B cell (primary cell): ENCODE measurements around the gene ZNF787. TPM values are rescaled to one million over a fixed set of nuclear protein-coding genes. Genes with fewer than 3 reads are reported as not detected.

Experiments
- ATAC-seq: fragments of 200-7000 bp; cut with Tn5 transposase; one replicate; pipeline ENCODE4 v1.10.0; 2021; ENCODE audit warnings: low read depth, mild to moderate bottlenecking, moderate number of reproducible peaks, moderate library complexity
- CTCF ChIA-PET: fragments of 350-600 bp; sonication (Branson Sonifier 250); formaldehyde crosslinking; loops from one replicate; lab custom pipeline; 2021; ENCODE audit warnings: antibody characterized with exemption, inconsistent platforms; lab: Charles Lee
- POLR2A ChIA-PET: fragments of 350-600 bp; sonication (Branson Sonifier 250); formaldehyde crosslinking; loops from one replicate; lab custom pipeline; 2021; ENCODE audit warnings: antibody characterized with exemption; lab: Charles Lee
- DNase-seq: peaks from one replicate; pipeline ENCODE4 v3.0.0; 2013
- H2AFZ ChIP-seq: 2 replicates; pipeline ENCODE4 v1.6.1; 2012; ENCODE audit warnings: mild to moderate bottlenecking, low read depth, low read length; ENCODE audit not compliant: insufficient read depth, poor library complexity, severe bottlenecking
- H3K27ac ChIP-seq, 2 donors: 1 replicate in 1 of 2; 2 replicates in 1 of 2; pipeline ENCODE4 v1.5.1; 2012 to 2013; ENCODE audit warnings: low read length in 2 of 2, mild to moderate bottlenecking in 2 of 2, moderate library complexity in 1 of 2
- H3K27me3 ChIP-seq, 4 experiments: fragments of 200-600 bp in 1 of 4; sonication (generic) in 1 of 4; replicated peaks in 1 of 4; 1 replicate in 2 of 4; 2 replicates in 2 of 4; pipeline versions ENCODE4 v1.6.1 to v1.7.0; 2013 to 2016; ENCODE audit warnings: low read length in 3 of 4, mild to moderate bottlenecking in 2 of 4, mixed read lengths in 1 of 4, moderate library complexity in 1 of 4; ENCODE audit not compliant: insufficient read depth in 4 of 4, control insufficient read depth in 3 of 4; ENCODE audit errors: control extremely low read depth in 1 of 4
- H3K36me3 ChIP-seq, 2 experiments: replicated peaks in 1 of 2; 1 replicate in 1 of 2; 2 replicates in 1 of 2; pipeline versions ENCODE4 v1.6.1 to v1.7.1; 2013; ENCODE audit warnings: low read length in 1 of 2; ENCODE audit not compliant: insufficient read depth in 2 of 2, control insufficient read depth in 1 of 2; ENCODE audit errors: control extremely low read depth in 1 of 2, extremely low read depth in 1 of 2
- H3K4me1 ChIP-seq, 2 donors: fragments of 200-600 bp in 1 of 2; sonication (generic) in 1 of 2; 1 replicate in 1 of 2; 2 replicates in 1 of 2; pipeline versions ENCODE4 v1.5.1 to v1.6.1; 2013 to 2017; ENCODE audit warnings: low read length in 2 of 2; ENCODE audit not compliant: control insufficient read depth in 2 of 2, insufficient read depth in 2 of 2
- H3K4me2 ChIP-seq: replicated peaks from 2 replicates; pipeline ENCODE3; 2012; ENCODE audit warnings: mild to moderate bottlenecking, low read depth, low read length; ENCODE audit not compliant: poor library complexity, severe bottlenecking
- H3K4me3 ChIP-seq, 5 experiments: fragments of 200-600 bp in 1 of 5; sonication (generic) in 1 of 5; 1 replicate in 3 of 5; 2 replicates in 2 of 5; pipeline versions ENCODE4 v1.5.1 to v1.7.0; 2011 to 2016; ENCODE audit warnings: low read length in 4 of 5, mild to moderate bottlenecking in 4 of 5, low read depth in 2 of 5, control low read depth in 1 of 5, moderate library complexity in 1 of 5; ENCODE audit not compliant: insufficient read depth in 1 of 5; ENCODE audit errors: control extremely low read depth in 1 of 5, extremely low read depth in 1 of 5
- H3K79me2 ChIP-seq: fragments of 200-600 bp; sonication (generic); one replicate; pipeline ENCODE4 v1.6.0; 2016; ENCODE audit warnings: low read length; ENCODE audit not compliant: control insufficient read depth, insufficient read depth
- H3K9ac ChIP-seq: fragments of 200-600 bp; sonication (generic); 2 replicates; pipeline ENCODE4 v1.6.1; 2017; ENCODE audit warnings: mild to moderate bottlenecking, low read length, moderate library complexity
- H3K9me3 ChIP-seq, 3 donors: one replicate each; pipeline versions ENCODE4 v1.6.1 to v1.7.1; 2013; ENCODE audit warnings: low read length in 2 of 3; ENCODE audit not compliant: control insufficient read depth in 2 of 3, insufficient read depth in 1 of 3; ENCODE audit errors: control extremely low read depth in 1 of 3
- H4K20me1 ChIP-seq: 2 replicates; pipeline ENCODE4 v1.6.0; 2012; ENCODE audit warnings: mild to moderate bottlenecking, low read length; ENCODE audit not compliant: insufficient read depth, control insufficient read depth, poor library complexity, severe bottlenecking
- H3K27ac Mint-ChIP-seq: one replicate; pipeline ENCODE4 v1.8.0; 2021; ENCODE audit warnings: mixed read lengths
- H3K27me3 Mint-ChIP-seq: one replicate; pipeline ENCODE4 v1.8.0; 2021; ENCODE audit warnings: mixed read lengths
- H3K4me1 Mint-ChIP-seq: one replicate; pipeline ENCODE4 v1.8.0; 2021; ENCODE audit warnings: mixed read lengths
- H3K4me3 Mint-ChIP-seq: one replicate; pipeline ENCODE4 v1.8.0; 2021; ENCODE audit warnings: mixed read lengths
- H3K9me3 Mint-ChIP-seq: one replicate; pipeline ENCODE4 v1.8.0; 2022; ENCODE audit warnings: mixed read lengths; ENCODE audit not compliant: insufficient read depth
- EZH2 ChIP-seq: IDR thresholded peaks from 2 replicates; pipeline ENCODE4 v1.6.1; 2012; ENCODE audit warnings: borderline replicate concordance, low read depth, mild to moderate bottlenecking, moderate library complexity, low read length; ENCODE audit not compliant: insufficient read depth, poor library complexity, severe bottlenecking
- WGBS: methylation state at CpG from one replicate; pipeline ENCODE4 v1.1.5; 2013; ENCODE audit warnings: missing lambda C conversion rate; ENCODE audit not compliant: insufficient coverage; 5-methylcytosine and 5-hydroxymethylcytosine counted together
- intact Hi-C: fragments of 100-400 bp; cut with micrococcal nuclease; formaldehyde crosslinking; loops from one replicate; pipeline ENCODE4 v1.10.0; 2022
- polyA plus RNA-seq: library from polyadenylated mRNA; depleted of rRNA; stranded (reverse); fragments of >200 nt; gene quantifications from 2 replicates; pipeline ENCODE4 v1.2.3, GENCODE V29; 2012
- total RNA-seq, 2 donors: library from RNA; stranded (reverse); fragments of 120-200 nt in 1 of 2; gene quantifications; 1 replicate in 1 of 2; 2 replicates in 1 of 2; pipeline versions ENCODE4 v1.2.3 to v1.2.4, GENCODE V29; 2013 to 2022
- TF ChIP-seq, protein P1 (sequence below): fragments of 200-600 bp; IDR thresholded peaks from one replicate; pipeline ENCODE4 v1.8.0; 2022; ENCODE audit warnings: antibody characterized with exemption, mild to moderate bottlenecking

Gene ZNF787
- total and polyA plus RNA-seq, 2 donors (not counting 1 experiment from before 2014, with no cell fraction given) = 19.6 to 47.9 TPM

DNA sequence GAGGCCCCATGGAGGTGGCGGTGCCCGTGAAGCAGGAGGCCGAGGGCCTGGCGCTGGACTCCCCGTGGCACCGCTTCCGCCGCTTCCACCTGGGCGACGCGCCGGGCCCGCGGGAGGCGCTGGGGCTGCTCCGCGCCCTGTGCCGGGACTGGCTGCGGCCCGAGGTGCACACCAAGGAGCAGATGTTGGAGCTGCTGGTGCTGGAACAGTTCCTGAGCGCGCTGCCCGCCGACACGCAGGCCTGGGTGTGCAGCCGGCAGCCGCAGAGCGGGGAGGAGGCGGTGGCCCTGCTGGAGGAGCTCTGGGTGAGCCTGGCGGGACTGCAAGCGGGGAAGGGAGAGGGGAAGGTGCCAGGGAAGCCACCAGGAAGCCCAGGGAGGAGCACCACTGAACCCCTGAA is 25.8 kb upstream of the ZNF787 start:
- no peak for DNase-seq
- Histone ChIP-seq H3K4me1 (peaks cover 3 to 4% of the 10 kb centered on the region in 2 donors), H3K79me2 (peaks cover 62% of the 10 kb centered on the region), H3K9me3 (no peaks in the 10 kb centered on the region), H2AFZ (no peak overlapping the region), H3K4me2 (no peak overlapping the region), H3K4me3 (no peak overlapping the region), H3K27ac (no peak overlapping the region), H3K36me3 (peaks cover 0 to 18% of the 10 kb centered on the region in 2 experiments), H3K9ac (no peak overlapping the region), H3K27me3 (no peaks in the 10 kb centered on the region), H4K20me1 (peaks cover 6% of the 10 kb centered on the region)
- Mint-ChIP-seq H3K27ac (no peak overlapping the region), H3K4me1 (peaks cover 12% of the 10 kb centered on the region), H3K27me3 (no peaks in the 10 kb centered on the region), H3K4me3 (no peak overlapping the region), H3K9me3 (no peaks in the 10 kb centered on the region)
- 98% methylated on average over 31 of the region's 31 CpGs for WGBS
- no peak for ATAC-seq
- POLR2A ChIA-PET = no interaction called here
- CTCF ChIA-PET = no interaction called here
- TF ChIP-seq, protein P1, sequence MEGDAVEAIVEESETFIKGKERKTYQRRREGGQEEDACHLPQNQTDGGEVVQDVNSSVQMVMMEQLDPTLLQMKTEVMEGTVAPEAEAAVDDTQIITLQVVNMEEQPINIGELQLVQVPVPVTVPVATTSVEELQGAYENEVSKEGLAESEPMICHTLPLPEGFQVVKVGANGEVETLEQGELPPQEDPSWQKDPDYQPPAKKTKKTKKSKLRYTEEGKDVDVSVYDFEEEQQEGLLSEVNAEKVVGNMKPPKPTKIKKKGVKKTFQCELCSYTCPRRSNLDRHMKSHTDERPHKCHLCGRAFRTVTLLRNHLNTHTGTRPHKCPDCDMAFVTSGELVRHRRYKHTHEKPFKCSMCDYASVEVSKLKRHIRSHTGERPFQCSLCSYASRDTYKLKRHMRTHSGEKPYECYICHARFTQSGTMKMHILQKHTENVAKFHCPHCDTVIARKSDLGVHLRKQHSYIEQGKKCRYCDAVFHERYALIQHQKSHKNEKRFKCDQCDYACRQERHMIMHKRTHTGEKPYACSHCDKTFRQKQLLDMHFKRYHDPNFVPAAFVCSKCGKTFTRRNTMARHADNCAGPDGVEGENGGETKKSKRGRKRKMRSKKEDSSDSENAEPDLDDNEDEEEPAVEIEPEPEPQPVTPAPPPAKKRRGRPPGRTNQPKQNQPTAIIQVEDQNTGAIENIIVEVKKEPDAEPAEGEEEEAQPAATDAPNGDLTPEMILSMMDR = no peak
- no peak for TF ChIP-seq EZH2
- intact Hi-C loops = loop anchor here (10.0 kb wide), 1 partner anchor 522 kb away; the partner anchor contains the start of gene ZNF784

DNA sequence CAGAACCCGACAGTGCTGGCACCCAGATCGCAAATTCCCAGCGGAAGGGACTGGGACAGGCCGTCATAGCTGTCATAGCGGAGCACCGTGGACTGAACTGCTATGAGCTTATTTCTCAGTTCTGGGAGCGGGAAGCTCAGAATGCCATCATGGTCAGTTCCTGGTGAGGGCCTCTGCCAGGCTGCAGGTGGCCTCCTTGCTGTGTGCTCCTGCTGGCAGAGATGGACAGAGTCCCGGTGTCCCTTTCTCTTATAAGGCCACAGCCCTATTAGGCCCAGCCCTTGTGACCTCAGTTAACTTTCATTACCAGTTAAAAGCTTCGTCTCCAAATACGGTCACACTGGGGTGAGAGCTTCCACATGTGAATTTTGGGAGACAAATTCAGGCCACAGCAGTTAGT is 24.6 kb upstream of the ZNF787 start:
- Mint-ChIP-seq H3K27ac (no peak overlapping the region), H3K27me3 (no peaks in the 10 kb centered on the region), H3K4me1 (peaks cover 18% of the 10 kb centered on the region), H3K9me3 (no peaks in the 10 kb centered on the region), H3K4me3 (no peak overlapping the region)
- WGBS = 98% methylated on average over 10 of the region's 10 CpGs
- no peak overlapping the region for H3K4me3 ChIP-seq
- H2AFZ ChIP-seq = no peak overlapping the region
- no peak overlapping the region for H3K4me2 ChIP-seq
- POLR2A ChIA-PET = no interaction called here
- TF ChIP-seq, protein P1 = no peak
- no peak for TF ChIP-seq EZH2
- H3K4me1 ChIP-seq = peaks cover 6 to 8% of the 10 kb centered on the region in 2 donors
- no peaks in the 10 kb centered on the region for H3K27me3 ChIP-seq
- no peak overlapping the region for H3K9ac ChIP-seq
- H4K20me1 ChIP-seq = peaks cover 6% of the 10 kb centered on the region
- H3K79me2 ChIP-seq = peaks cover 69% of the 10 kb centered on the region
- intact Hi-C loops = loop anchor here (10.0 kb wide), 1 partner anchor 521 kb away; the partner anchor contains the start of gene ZNF784
- ATAC-seq = no peak
- H3K36me3 ChIP-seq = peaks cover 0 to 18% of the 10 kb centered on the region in 2 experiments
- H3K27ac ChIP-seq = no peak overlapping the region
- CTCF ChIA-PET = no interaction called here
- no peaks in the 10 kb centered on the region for H3K9me3 ChIP-seq
- DNase-seq = no peak
